HepG2 (cell line): ENCODE data around the gene TRRAP. TPM values are rescaled to one million over a fixed set of nuclear protein-coding genes. Genes with fewer than 3 reads are reported as not detected.

Experiments
- ATAC-seq: fragments of 200-7000 bp; cut with Tn5 transposase; 3 replicates; pipeline ENCODE4 v1.9.1; 2020; ENCODE audit warnings: mild to moderate bottlenecking, moderate library complexity
- BruUV-seq: library from RNA; stranded (reverse); fragments of 400-500 nt; replicated peaks from 2 replicates; lab custom pipeline; 2021; lab: Mats Ljungman, UMichigan
- CTCF ChIA-PET: fragments of 300-600 bp; formaldehyde crosslinking; extraction: SDS; loops from one replicate; lab custom pipeline; 2021; ENCODE audit warnings: low total read pairs, inconsistent platforms, low intra/inter-chr PET ratio; lab: Yijun Ruan, JAX
- POLR2A ChIA-PET: fragments of 350-600 bp; sonication (Branson Sonifier 250); formaldehyde crosslinking; loops from one replicate; lab custom pipeline; 2020; ENCODE audit warnings: antibody characterized with exemption, inconsistent platforms; lab: Yijun Ruan, JAX
- DNase-seq: peaks from one replicate; pipeline ENCODE4 v3.0.0-alpha.2; 2015; ENCODE audit warnings: low spot score
- FAIRE-seq: peaks from 3 replicates; lab custom pipeline; 2011; peaks lifted over from hg19 to GRCh38; lab: Jason Lieb, UNC
- H2AFZ ChIP-seq: one replicate; pipeline ENCODE4 v1.6.1; 2011; ENCODE audit warnings: low read length, inconsistent platforms
- H3K27ac ChIP-seq: fragments of 300-600 bp; 3 replicates; pipeline ENCODE4 v1.8.0; 2011; ENCODE audit warnings: mixed run types, mild to moderate bottlenecking, mixed read lengths, low read length, inconsistent platforms; ENCODE audit not compliant: insufficient read depth; ENCODE audit errors: extremely low read length
- H3K27me3 ChIP-seq, 2 experiments: fragments of 200-600 bp in 1 of 2; 2 replicates in 1 of 2; 3 replicates in 1 of 2; pipeline versions ENCODE4 v1.6.0 to v1.8.0; 2011; ENCODE audit warnings: low read length in 2 of 2, mild to moderate bottlenecking in 2 of 2, moderate library complexity in 2 of 2, inconsistent platforms in 1 of 2; ENCODE audit not compliant: insufficient read depth in 2 of 2, control insufficient read depth in 1 of 2
- H3K36me3 ChIP-seq, 2 experiments: fragments of 200-600 bp in 1 of 2; replicated peaks in 1 of 2; 2 replicates in 1 of 2; 3 replicates in 1 of 2; pipeline versions ENCODE4 v1.5.1 to v1.8.0; 2011; ENCODE audit warnings: low read length in 2 of 2, inconsistent platforms in 1 of 2; ENCODE audit not compliant: insufficient read depth in 2 of 2, control insufficient read depth in 1 of 2
- H3K4me1 ChIP-seq: 2 replicates; pipeline ENCODE4 v1.5.1; 2012; ENCODE audit warnings: low read length, inconsistent platforms; ENCODE audit not compliant: insufficient read depth
- H3K4me2 ChIP-seq: 2 replicates; pipeline ENCODE4 v1.6.0; 2011; ENCODE audit warnings: low read depth, low read length, inconsistent platforms
- H3K4me3 ChIP-seq, 3 experiments: fragments of 200-600 bp in 1 of 3; sonication (generic), shearing (Covaris generic) in 1 of 3; replicated peaks in 1 of 3; 2 replicates each; pipeline ENCODE4 v1.5.1; 2011 to 2016; ENCODE audit warnings: low read length in 3 of 3, inconsistent platforms in 2 of 3, low read depth in 2 of 3, mild to moderate bottlenecking in 2 of 3, control low read depth in 1 of 3, mixed read lengths in 1 of 3; ENCODE audit not compliant: insufficient read depth in 1 of 3
- H3K79me2 ChIP-seq: one replicate; pipeline ENCODE4 v1.6.1; 2011; ENCODE audit warnings: low read length, inconsistent platforms; ENCODE audit not compliant: insufficient read depth
- H3K9ac ChIP-seq: 2 replicates; pipeline ENCODE4 v1.6.0; 2011; ENCODE audit warnings: mild to moderate bottlenecking, low read depth, low read length, inconsistent platforms; ENCODE audit not compliant: insufficient read depth
- H3K9me3 ChIP-seq: 2 replicates; pipeline ENCODE4 v1.5.1; 2012; ENCODE audit warnings: mild to moderate bottlenecking, low read length
- H4K20me1 ChIP-seq: 2 replicates; pipeline ENCODE4 v1.6.0; 2011; ENCODE audit warnings: inconsistent platforms, mild to moderate bottlenecking, low read length, moderate library complexity; ENCODE audit not compliant: insufficient read depth
- HNRNPLL ChIP-seq: fragments of 200-400 bp; formaldehyde crosslinking; IDR thresholded peaks from 2 replicates; pipeline ENCODE4 v1.6.1; 2017; ENCODE audit warnings: mild to moderate bottlenecking, low read depth, low read length; ENCODE audit not compliant: poor library complexity, severe bottlenecking
- HOXA7 ChIP-seq: sonication (generic); formaldehyde crosslinking; IDR thresholded peaks from 2 replicates; pipeline ENCODE4 v1.8.1; 2022; ENCODE audit warnings: mild to moderate bottlenecking, missing genetic modification reagents, moderate library complexity
- KLF6 ChIP-seq: IDR thresholded peaks from 2 replicates; pipeline ENCODE4 v1.8.0; 2016; ENCODE audit warnings: missing biosample characterization, missing genetic modification reagents
- PHB2 ChIP-seq: fragments of 450-650 bp; IDR thresholded peaks from 2 replicates; pipeline ENCODE4 v1.6.1; 2018; ENCODE audit not compliant: partially characterized antibody
- REXO4 ChIP-seq: sonication (generic); formaldehyde crosslinking; IDR thresholded peaks from 2 replicates; pipeline ENCODE4 v1.8.0; 2022; ENCODE audit warnings: missing genetic modification reagents, mild to moderate bottlenecking, borderline replicate concordance
- TBX3 ChIP-seq: fragments of 450-650 bp; IDR thresholded peaks from 2 replicates; pipeline ENCODE4 v1.6.1; 2017; ENCODE audit warnings: antibody characterized with exemption, mild to moderate bottlenecking, inconsistent platforms, borderline replicate concordance
- ZIK1 ChIP-seq: sonication (generic); formaldehyde crosslinking; IDR thresholded peaks from 2 replicates; pipeline ENCODE4 v1.5.0; 2020; ENCODE audit warnings: mild to moderate bottlenecking, low read depth, missing genetic modification reagents, borderline replicate concordance
- ZKSCAN1 ChIP-seq: fragments of 150-350 bp; IDR thresholded peaks from 2 replicates; pipeline ENCODE4 v1.6.1; 2014; ENCODE audit warnings: low read length
- ZNF20 ChIP-seq: sonication (generic); formaldehyde crosslinking; IDR thresholded peaks from 2 replicates; pipeline ENCODE4 v1.4.0; 2020; ENCODE audit warnings: mild to moderate bottlenecking, moderate library complexity, missing genetic modification reagents
- ZNF432 ChIP-seq: sonication (generic); formaldehyde crosslinking; IDR thresholded peaks from 2 replicates; pipeline ENCODE4 v1.5.0; 2020; ENCODE audit warnings: missing genetic modification reagents, mild to moderate bottlenecking, borderline replicate concordance
- ZNF792 ChIP-seq: IDR thresholded peaks from 2 replicates; pipeline ENCODE4 v1.6.1; 2016
- ZSCAN25 ChIP-seq: sonication (generic); formaldehyde crosslinking; IDR thresholded peaks from 2 replicates; pipeline ENCODE4 v1.8.0; 2022; ENCODE audit warnings: mild to moderate bottlenecking, missing genetic modification reagents
- WGBS: methylation state at CpG from one replicate; pipeline ENCODE4 v1.1.6; 2017; ENCODE audit warnings: low lambda C conversion rate; 5-methylcytosine and 5-hydroxymethylcytosine counted together
- in situ Hi-C: cut with HindIII; loops from 2 replicates; pipeline ENCODE4 v1.10.0; 2017; ENCODE audit warnings: low pct_unique_long_range_greater_than_20kb; ENCODE audit not compliant: extremely low pct_ligation_motif_present
- intact Hi-C: fragments of 100-400 bp; cut with micrococcal nuclease; formaldehyde crosslinking; loops from one replicate; pipeline ENCODE4 v1.10.0; 2022; ENCODE audit not compliant: unreplicated experiment
- polyA plus RNA-seq, 8 experiments: library from polyadenylated mRNA; depleted of rRNA in 3 of 8; stranded (reverse) in 7 of 8; unstranded in 1 of 8; fragments of >200 nt; fragmentation: Illumina TruSeq in 4 of 8; extraction: Trizol in 4 of 8; gene quantifications; 2 replicates each; pipeline versions ENCODE4 v1.2.1 to v1.2.3, GENCODE V29; 2011 to 2016; ENCODE audit warnings: low read depth in 4 of 8, missing spikeins in 1 of 8, mixed read lengths in 1 of 8; ENCODE audit not compliant: insufficient read depth in 1 of 8
- total RNA-seq, 5 experiments: library from RNA; depleted of rRNA; stranded (reverse); fragments of >200 nt; fragmentation: Illumina TruSeq; extraction: Trizol; gene quantifications; 2 replicates each; pipeline ENCODE4 v1.2.3, GENCODE V29; 2016; ENCODE audit warnings: low read depth in 1 of 5
- TF ChIP-seq, protein P1 (sequence below): IDR thresholded peaks from 2 replicates; pipeline ENCODE4 v1.6.1; 2012; ENCODE audit warnings: low read depth, low read length, improper control_type of control experiment
- TF ChIP-seq, protein P2 (sequence below): sonication (generic); formaldehyde crosslinking; conservative IDR thresholded peaks from 2 replicates; pipeline ENCODE4 v1.8.0; 2022; ENCODE audit warnings: missing genetic modification reagents
- TF ChIP-seq, protein P3 (sequence below): sonication (generic); formaldehyde crosslinking; IDR thresholded peaks from 2 replicates; pipeline ENCODE4 v1.9.0; 2021; ENCODE audit warnings: mild to moderate bottlenecking, missing genetic modification reagents

The TRRAP gene
- total and polyA plus RNA-seq, 2 of the 13 experiments (the other 11 are each of a cell fraction or from before 2014, with no cell fraction given): 8.6 to 10.5 TPM

DNA sequence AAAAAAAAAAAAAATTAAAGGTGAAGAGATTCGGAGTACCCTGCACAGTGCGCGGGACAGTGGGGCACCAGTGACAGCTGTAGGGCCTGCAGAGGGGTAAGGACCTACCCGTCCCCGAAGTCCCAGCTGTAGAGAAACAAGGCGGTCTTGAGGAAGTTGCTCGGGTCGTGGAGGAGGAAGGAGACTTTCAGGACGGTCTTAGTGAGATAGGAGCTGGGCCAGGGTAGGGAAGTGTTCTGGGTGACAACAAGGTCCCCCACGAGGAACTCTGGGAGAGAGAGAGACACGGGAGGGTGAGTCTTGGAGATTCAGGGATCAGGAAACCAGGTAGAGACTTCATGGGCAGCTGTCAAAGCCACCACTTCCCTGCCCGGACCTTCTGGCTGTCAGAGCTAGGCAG, 18.3 kb upstream of the TRRAP start (continued):
- TF ChIP-seq, protein P1, sequence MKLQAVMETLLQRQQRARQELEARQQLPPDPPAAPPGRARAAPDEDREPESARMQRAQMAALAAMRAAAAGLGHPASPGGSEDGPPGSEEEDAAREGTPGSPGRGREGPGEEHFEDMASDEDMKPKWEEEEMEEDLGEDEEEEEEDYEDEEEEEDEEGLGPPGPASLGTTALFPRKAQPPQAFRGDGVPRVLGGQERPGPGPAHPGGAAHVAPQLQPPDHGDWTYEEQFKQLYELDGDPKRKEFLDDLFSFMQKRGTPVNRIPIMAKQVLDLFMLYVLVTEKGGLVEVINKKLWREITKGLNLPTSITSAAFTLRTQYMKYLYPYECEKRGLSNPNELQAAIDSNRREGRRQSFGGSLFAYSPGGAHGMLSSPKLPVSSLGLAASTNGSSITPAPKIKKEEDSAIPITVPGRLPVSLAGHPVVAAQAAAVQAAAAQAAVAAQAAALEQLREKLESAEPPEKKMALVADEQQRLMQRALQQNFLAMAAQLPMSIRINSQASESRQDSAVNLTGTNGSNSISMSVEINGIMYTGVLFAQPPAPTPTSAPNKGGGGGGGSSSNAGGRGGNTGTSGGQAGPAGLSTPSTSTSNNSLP: no peak
- no peak for TF ChIP-seq ZIK1 (CRISPR knock-in tag)
- no peak for TF ChIP-seq ZNF792 (CRISPR knock-in tag)
- TF ChIP-seq, all 625 proteins: peak for 0

DNA sequence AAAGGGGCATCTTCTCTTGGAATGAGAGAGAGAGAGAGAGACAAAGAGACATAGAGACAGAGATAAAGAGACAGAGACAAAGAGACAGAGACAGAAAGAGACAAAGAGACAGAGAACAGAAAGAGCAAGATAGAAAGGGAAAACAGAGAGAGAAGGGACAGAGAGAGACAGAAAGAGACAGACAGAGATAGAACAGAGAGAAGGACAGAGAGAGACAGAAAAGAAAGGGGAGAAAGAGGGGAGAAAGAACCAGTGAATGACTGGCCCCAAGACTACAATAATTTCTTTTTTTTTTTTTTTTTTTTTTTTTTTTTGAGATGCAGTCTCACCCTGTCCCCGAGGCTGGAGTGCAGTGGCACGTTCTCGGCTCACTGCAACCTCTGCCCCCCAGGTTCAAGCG, 16.1 kb upstream of the TRRAP start:
- intact Hi-C loops: no loop called here
- Histone ChIP-seq H3K9me3 (no peaks in the 10 kb centered on the region), H3K27me3 (peaks cover 0 to 10% of the 10 kb centered on the region in 2 experiments; a peak in 1 of 5 replicates), H3K27ac (no peak overlapping the region), H3K9ac (no peak overlapping the region), H4K20me1 (no peaks in the 10 kb centered on the region), H3K4me3 (no peak overlapping the region), H3K4me1 (peaks cover 31% of the 10 kb centered on the region), H2AFZ (no peak overlapping the region), H3K36me3 (no peaks in the 10 kb centered on the region), H3K79me2 (no peaks in the 10 kb centered on the region), H3K4me2 (no peak overlapping the region)
- in situ Hi-C loops: no loop called here
- CTCF ChIA-PET: no interaction called here
- ATAC-seq (no peak), DNase-seq (no peak), FAIRE-seq (no peak)
- POLR2A ChIA-PET: no interaction called here
- no TSS peak for BruUV-seq
- WGBS: 12% methylated on average over 4 of the region's 4 CpGs
- TF ChIP-seq REXO4 (CRISPR knock-in tag) (no peak), HNRNPLL (no peak), ZSCAN25 (CRISPR knock-in tag) (no peak), KLF6 (CRISPR knock-in tag) (no peak), TBX3 (no peak), ZNF432 (no peak), HOXA7 (CRISPR knock-in tag) (no peak), ZKSCAN1 (no peak), ZNF20 (no peak), PHB2 (no peak)
- TF ChIP-seq, protein P2, sequence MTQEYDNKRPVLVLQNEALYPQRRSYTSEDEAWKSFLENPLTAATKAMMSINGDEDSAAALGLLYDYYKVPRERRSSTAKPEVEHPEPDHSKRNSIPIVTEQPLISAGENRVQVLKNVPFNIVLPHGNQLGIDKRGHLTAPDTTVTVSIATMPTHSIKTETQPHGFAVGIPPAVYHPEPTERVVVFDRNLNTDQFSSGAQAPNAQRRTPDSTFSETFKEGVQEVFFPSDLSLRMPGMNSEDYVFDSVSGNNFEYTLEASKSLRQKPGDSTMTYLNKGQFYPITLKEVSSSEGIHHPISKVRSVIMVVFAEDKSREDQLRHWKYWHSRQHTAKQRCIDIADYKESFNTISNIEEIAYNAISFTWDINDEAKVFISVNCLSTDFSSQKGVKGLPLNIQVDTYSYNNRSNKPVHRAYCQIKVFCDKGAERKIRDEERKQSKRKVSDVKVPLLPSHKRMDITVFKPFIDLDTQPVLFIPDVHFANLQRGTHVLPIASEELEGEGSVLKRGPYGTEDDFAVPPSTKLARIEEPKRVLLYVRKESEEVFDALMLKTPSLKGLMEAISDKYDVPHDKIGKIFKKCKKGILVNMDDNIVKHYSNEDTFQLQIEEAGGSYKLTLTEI (CRISPR knock-in tag): no peak
- TF ChIP-seq, protein P3, sequence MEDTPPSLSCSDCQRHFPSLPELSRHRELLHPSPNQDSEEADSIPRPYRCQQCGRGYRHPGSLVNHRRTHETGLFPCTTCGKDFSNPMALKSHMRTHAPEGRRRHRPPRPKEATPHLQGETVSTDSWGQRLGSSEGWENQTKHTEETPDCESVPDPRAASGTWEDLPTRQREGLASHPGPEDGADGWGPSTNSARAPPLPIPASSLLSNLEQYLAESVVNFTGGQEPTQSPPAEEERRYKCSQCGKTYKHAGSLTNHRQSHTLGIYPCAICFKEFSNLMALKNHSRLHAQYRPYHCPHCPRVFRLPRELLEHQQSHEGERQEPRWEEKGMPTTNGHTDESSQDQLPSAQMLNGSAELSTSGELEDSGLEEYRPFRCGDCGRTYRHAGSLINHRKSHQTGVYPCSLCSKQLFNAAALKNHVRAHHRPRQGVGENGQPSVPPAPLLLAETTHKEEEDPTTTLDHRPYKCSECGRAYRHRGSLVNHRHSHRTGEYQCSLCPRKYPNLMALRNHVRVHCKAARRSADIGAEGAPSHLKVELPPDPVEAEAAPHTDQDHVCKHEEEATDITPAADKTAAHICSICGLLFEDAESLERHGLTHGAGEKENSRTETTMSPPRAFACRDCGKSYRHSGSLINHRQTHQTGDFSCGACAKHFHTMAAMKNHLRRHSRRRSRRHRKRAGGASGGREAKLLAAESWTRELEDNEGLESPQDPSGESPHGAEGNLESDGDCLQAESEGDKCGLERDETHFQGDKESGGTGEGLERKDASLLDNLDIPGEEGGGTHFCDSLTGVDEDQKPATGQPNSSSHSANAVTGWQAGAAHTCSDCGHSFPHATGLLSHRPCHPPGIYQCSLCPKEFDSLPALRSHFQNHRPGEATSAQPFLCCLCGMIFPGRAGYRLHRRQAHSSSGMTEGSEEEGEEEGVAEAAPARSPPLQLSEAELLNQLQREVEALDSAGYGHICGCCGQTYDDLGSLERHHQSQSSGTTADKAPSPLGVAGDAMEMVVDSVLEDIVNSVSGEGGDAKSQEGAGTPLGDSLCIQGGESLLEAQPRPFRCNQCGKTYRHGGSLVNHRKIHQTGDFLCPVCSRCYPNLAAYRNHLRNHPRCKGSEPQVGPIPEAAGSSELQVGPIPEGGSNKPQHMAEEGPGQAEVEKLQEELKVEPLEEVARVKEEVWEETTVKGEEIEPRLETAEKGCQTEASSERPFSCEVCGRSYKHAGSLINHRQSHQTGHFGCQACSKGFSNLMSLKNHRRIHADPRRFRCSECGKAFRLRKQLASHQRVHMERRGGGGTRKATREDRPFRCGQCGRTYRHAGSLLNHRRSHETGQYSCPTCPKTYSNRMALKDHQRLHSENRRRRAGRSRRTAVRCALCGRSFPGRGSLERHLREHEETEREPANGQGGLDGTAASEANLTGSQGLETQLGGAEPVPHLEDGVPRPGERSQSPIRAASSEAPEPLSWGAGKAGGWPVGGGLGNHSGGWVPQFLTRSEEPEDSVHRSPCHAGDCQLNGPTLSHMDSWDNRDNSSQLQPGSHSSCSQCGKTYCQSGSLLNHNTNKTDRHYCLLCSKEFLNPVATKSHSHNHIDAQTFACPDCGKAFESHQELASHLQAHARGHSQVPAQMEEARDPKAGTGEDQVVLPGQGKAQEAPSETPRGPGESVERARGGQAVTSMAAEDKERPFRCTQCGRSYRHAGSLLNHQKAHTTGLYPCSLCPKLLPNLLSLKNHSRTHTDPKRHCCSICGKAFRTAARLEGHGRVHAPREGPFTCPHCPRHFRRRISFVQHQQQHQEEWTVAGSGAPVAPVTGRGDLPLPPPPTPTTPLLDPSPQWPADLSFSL (CRISPR knock-in tag): no peak
